ENCODE results near the gene CFAP46.

Gene CFAP46

DNA sequence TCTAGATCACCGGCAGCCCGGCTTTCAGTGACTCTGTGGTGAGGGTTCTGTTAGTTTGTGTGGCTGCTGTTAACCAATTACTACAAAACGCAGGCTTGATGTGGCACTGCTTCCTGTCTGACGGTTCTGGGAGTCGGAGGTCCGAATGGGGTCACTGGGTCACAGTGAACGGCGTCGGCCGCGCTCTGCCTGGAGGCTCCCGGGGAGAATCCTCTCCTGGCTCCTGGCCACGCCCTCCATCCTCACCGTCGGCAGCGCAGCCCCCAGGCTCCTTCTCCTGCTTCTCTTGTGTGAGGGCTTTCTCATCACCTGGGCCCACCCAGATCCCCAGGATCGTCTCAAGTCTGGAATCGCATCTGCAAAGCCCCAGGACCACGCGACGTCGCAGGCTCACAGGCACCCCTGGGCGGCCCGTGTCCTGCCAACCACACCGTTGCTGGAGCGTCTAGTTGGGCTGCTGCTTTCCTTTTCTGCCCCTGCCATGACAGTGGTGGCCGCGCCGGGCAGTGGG lies 124.6 kb downstream of the CFAP46 start:
- DNase-seq: no peak

DNA sequence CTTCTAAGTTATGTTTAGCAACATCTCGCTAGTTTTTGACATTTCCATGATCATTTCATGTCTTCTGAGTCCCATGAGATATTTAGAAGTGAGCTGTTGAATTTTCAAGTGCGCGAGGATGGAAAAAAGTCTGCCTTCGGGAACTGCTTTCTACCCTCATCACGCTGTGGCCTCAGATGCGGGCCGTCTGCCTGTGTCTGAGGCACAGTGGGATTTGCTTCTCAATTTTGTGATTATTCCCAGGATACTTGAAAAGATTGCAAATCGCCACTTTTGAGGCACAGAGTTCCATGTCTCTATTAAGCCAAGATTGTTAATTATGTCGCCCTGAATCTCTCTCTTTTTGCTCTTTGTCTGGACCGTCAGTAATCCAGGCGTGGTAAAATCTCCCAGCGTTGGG lies 125.7 kb downstream of the CFAP46 start:
- DNase-seq: no peak

- no peak for DNase-seq
These were observed 127.1 kb downstream of the CFAP46 start for GRCh38 chr10:132815168-132815857.

DNA sequence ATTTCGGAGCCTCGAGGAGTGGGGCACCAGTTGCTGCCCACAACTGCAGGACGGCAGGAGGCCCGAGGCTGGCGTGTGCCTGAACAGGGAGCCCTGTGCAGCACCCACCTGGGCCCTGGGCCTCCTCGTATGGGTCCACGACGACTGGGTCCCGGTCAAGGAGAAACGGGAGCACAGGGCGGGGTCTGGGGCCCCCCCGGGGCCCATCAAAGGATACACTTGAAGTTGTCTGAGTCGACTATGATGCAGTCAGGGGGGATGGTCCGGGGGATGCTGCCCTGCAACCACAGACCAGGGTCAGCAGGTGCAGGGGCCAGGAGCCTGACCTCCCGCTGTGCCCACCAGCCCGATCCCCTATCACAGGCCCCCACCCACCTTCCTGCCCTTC lies 127.9 kb downstream of the CFAP46 start:
- no peak for DNase-seq

- no peak for DNase-seq
These were observed 128.6 kb downstream of the CFAP46 start for GRCh38 chr10:132813560-132814468.

DNA sequence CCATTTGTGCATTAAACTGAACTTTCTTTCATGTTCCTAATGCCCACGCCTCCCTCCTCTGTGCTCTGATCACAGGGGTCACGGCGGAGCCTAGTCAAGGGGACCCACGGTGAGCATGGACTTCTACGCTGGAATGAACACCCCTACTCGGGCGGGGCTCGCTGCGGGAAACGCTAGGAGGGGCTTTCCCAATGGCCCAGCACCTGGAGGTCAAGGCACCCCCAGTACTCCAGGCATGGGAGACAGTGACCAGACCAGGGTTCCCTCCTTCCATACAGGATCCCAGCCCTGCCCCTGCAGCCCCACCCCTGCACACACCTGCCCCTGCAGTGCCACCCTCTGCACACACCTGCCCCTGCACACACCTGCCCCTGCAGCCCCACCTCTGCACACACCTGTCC lies 129.4 kb downstream of the CFAP46 start:
- DNase-seq: no peak

- DNase-seq: no peak
These were observed 129.8 kb downstream of the CFAP46 start for GRCh38 chr10:132812520-132812919.

- no peak for DNase-seq
These were observed 130.4 kb downstream of the CFAP46 start for GRCh38 chr10:132811891-132812481.

DNA sequence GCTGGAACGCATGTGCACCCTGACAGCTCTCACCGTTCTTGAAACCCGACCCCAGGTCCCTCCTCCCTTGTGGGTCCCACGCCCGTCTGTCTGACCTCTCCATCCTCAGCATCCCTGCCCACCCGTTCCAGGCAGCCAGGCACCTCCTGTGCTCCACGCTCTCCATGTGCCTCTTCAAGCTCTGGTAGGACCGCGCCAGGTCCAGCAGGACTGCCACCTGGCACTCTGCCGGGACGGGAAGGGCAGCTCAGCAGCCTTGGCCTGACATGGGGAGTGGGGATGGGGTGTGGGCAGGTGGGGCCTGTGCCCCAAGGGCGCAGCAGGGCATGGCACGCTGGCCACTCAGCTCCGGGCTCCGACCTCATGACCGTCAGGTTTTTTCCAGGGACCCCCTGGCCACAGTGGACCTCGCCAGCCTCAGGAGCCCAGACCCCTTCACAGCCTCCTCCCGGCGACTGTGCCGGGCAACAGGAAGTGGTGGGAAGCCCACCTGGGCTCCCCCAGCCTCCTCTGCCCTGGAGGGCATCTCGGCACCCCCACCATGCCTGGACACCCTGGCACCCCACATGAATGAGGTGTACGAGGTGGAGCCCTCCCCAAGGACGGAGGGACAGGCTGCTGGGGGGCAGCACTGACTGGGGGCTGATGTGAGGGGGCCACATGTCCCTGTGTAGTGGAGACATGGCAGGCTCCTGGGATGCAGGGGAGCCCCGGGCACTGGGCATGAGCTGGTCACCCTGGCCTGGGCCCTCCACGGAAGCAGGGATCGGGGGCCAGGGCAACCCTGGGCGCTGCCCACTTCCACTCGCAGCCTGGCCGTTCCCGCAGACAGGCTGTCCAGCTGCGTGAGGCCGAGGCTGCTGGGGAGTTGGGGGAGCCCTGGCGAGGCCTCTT lies 131.3 kb downstream of the CFAP46 start:
- no peak for DNase-seq

DNA sequence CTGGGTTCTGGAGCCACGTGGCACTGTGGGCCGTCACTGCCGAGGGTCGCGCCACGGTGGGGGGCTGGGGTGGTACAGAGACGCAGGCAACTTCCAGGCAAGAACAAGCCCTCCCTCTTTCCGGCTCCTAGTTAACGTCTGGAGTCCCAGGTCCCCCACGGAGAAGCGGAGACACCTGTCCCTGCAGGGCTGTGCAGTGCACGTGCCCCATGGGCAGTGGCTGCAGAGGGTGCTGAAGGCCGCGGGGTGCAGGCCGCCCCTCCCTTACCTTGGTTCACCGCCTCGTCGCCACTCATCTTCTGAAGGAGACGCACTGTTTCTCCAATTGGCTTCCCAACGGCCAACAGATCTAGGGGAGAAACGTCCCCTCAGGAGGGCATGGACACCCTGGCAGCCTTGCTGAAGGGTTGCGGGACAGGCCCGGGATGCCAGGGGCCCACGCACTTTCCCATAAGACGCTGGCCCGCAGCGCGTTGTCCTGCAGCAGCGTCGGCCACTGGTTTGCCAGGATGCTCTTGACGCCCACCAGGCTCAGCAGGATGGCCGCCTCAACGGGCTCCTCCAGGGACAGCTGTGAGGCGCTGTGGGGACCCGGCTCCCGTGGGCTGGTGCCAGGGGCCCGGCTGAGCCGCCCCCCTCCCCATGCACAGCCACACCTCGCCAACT lies 132.1 kb downstream of the CFAP46 start:
- DNase-seq: no peak

DNA sequence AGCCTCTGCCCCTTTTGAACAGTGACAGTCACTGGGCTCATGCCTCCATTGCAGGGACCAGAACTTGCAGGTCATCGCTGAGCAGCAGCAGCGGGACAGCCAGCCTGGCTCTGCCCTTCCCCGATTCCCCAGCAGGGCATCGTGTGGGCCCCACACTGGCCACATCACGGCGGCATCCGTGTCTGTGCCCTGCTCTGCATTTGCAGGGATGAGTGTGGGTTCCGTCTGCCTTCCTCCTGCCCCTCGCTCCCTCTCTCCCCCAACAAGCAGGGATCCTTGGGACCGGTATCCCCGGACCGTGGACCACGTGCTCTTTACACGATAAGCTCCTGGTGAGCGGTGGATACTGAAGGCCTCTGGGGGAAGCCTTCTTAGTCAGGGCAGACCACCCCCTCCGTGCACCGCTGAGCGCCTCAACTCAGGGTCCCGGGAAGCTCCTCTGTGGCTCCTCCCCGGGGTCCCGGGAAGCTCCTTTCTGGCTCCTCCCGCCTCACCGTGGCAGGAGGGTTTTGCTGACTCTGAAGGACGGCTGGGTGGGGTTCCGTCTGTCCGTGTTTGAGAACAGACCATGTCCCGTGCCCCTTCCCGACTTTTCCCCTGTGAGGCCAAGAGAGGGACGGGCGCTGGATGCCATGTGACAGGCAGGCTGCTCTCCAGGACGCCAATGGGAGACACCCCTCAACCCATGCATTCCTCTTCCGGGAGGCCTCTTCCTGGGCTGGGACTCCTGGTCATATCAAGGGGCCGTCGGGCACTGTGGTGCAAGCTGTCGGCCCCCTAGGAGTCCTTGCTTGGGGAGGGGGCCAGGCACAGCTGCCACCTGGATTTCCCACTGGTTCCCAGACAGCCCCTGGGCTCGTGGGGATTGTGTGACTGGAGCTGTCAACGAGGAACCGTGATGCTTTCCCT lies 132.9 kb downstream of the CFAP46 start:
- no peak for DNase-seq

DNA sequence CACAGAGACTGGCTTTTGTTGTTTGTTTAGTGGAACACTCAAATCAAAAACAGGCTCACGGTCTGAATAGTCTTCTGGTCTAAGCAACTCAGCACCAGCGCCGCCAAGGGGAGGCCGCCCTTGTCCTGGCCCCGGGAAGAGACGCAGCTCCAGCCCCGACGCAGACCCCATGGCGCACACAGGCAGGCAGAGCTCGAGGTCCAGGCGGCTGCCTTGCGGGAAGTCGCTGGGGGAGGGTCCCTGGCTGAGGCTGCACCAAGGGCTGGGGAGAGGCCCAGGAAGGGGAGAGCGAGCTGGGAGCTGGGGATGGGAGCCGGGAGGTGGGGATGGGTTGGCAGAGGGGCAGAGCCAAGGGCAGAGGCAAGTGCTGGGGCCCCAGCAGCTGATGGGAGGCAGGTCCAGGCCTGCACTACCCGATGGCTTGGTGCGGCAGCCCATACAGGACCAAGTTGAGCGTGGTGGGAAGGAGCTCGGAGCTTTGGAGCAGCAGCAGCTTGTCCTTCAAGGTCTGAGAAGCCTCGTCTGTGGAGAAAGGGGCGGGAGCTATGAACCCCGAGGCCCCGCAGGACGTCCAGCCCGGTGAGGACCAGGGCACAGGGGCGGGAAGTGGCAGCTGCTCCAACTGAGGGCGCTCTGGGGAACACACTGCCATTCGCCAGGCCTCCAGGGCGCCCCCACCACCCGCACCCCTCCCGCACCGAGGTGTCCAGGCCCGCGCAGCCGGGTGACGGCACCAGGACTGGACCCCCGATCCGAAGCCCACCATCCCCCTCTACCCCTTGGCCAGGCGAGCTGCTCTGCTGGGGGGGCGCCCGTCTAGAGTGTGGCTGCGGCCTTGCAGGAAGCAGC lies 133.8 kb downstream of the CFAP46 start:
- no peak for DNase-seq

DNA sequence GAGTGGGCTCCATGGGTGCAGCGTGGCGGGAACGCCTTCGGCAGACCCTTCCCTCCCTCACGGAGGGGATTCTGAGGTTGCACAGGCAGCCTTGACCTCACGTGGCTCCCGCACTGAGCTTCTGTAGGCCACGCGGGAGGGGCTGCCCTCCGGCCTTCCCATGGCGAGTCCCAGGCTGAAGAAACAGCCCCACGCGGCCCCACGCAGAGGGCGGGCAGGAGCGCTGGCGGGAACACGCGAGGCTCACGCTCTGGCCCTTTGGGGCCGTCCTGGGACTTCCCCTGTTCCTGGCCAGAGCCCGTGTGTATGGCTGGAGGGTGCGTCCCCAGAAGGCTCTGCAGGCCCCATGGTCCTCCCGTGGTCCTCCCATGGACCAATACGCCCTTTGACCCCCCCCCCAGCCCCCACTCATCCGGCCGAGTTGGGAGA lies 134.7 kb downstream of the CFAP46 start:
- no peak for DNase-seq

GRCh38 chr10:132806561-132807003 lies 135.8 kb downstream of the CFAP46 start:
- DNase-seq: no peak

- DNase-seq: no peak
These were observed 136.3 kb downstream of the CFAP46 start for GRCh38 chr10:132806110-132806509.

GRCh38 chr10:132805599-132805998 lies 136.8 kb downstream of the CFAP46 start:
- no peak for DNase-seq

GRCh38 chr10:132804785-132805426 lies 137.5 kb downstream of the CFAP46 start:
- DNase-seq: no peak

GRCh38 chr10:132804287-132804686 lies 138.1 kb downstream of the CFAP46 start:
- DNase-seq: no peak
